GM23338 (cell line): Measurements from ENCODE around the gene DNAJB13. TPM values are rescaled to one million over a fixed set of nuclear protein-coding genes. Genes with fewer than 3 reads are reported as not detected.

Experiments used
- JUNB ChIP-seq: IDR thresholded peaks from one replicate; pipeline ENCODE4 v1.6.1; 2016; ENCODE audit warnings: antibody characterized with exemption; ENCODE audit not compliant: unreplicated experiment
- NANOG ChIP-seq: IDR thresholded peaks from 2 replicates; pipeline ENCODE4 v1.6.1; 2016; ENCODE audit warnings: antibody characterized with exemption, borderline replicate concordance
- POLR2AphosphoS5 ChIP-seq: IDR thresholded peaks from 2 replicates; pipeline ENCODE4 v1.6.1; 2016; ENCODE audit warnings: antibody characterized with exemption, low read depth
- STAT1 ChIP-seq: IDR thresholded peaks from one replicate; pipeline ENCODE4 v1.6.1; 2016; ENCODE audit warnings: antibody characterized with exemption; ENCODE audit not compliant: unreplicated experiment
- polyA plus RNA-seq: library from polyadenylated mRNA; unstranded; fragments of >200 nt; fragmentation: Nextera tagmentation; extraction: Ambion mirVana; gene quantifications from 2 replicates; pipeline ENCODE4 v1.2.1, GENCODE V29; 2016
- total RNA-seq: library from RNA; depleted of rRNA; stranded (reverse); fragments of >200 nt; shearing (Covaris generic); gene quantifications from 2 replicates; pipeline ENCODE4 v1.2.3, GENCODE V29; 2014
- TF ChIP-seq, protein P1 (sequence below): fragments of 250-450 bp; sonication (Bioruptor Pico); IDR thresholded peaks from 2 replicates; pipeline ENCODE4 v1.5.0; 2020; ENCODE audit warnings: mild to moderate bottlenecking, moderate library complexity
- TF ChIP-seq, protein P2 (sequence below): IDR thresholded peaks from 2 replicates; pipeline ENCODE4 v1.6.1; 2016; ENCODE audit warnings: antibody characterized with exemption
- TF ChIP-seq, protein P3 (sequence below), 2 experiments: fragments of 200-600 bp in 1 of 2; sonication (generic) in 1 of 2; conservative IDR thresholded peaks; 2 replicates each; pipeline versions ENCODE4 v1.5.1 to v1.6.1; 2016 to 2017; ENCODE audit warnings: antibody characterized with exemption in 2 of 2, low read depth in 2 of 2, mild to moderate bottlenecking in 2 of 2, moderate library complexity in 1 of 2

The DNAJB13 gene
- total and polyA plus RNA-seq, 2 experiments from 2014 or later, result 0.14 to 0.32 TPM

DNA sequence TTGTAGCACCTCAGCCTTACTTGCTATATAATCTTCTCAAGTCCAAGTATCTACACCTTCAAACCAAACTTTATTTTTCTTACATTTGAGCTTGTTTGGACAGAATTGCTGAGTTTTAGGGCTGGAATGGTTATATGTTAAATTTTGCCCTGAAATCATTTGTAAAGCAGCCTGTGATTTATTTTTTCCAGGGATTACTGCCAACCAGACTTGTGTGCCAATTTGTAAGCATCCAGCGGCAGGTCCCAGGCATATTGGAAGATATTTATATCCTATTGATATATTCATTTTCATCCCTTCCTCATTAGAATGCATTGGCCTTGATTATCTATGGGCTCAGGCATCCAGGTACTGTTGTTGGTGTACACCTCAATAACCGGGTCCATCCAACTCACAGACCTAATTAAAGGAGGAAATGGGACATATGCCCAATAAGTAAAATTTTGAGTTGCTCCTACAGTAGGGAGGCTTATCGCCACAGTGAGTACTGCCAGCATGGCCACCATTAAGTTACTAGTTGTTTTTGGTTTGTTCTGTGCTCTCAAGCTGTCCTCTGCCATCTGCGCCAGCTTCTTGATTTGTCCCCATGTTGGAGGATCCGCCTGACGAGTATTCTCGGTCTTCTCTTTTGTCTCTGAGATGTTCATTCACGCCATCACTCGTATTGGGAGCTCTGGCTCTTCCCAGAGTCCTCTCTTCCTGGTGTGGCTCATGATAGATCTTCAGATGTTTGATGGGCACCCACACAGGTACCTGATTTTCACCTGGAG is 9.8 kb upstream of the DNAJB13 start (continued):
- TF ChIP-seq, protein P1, sequence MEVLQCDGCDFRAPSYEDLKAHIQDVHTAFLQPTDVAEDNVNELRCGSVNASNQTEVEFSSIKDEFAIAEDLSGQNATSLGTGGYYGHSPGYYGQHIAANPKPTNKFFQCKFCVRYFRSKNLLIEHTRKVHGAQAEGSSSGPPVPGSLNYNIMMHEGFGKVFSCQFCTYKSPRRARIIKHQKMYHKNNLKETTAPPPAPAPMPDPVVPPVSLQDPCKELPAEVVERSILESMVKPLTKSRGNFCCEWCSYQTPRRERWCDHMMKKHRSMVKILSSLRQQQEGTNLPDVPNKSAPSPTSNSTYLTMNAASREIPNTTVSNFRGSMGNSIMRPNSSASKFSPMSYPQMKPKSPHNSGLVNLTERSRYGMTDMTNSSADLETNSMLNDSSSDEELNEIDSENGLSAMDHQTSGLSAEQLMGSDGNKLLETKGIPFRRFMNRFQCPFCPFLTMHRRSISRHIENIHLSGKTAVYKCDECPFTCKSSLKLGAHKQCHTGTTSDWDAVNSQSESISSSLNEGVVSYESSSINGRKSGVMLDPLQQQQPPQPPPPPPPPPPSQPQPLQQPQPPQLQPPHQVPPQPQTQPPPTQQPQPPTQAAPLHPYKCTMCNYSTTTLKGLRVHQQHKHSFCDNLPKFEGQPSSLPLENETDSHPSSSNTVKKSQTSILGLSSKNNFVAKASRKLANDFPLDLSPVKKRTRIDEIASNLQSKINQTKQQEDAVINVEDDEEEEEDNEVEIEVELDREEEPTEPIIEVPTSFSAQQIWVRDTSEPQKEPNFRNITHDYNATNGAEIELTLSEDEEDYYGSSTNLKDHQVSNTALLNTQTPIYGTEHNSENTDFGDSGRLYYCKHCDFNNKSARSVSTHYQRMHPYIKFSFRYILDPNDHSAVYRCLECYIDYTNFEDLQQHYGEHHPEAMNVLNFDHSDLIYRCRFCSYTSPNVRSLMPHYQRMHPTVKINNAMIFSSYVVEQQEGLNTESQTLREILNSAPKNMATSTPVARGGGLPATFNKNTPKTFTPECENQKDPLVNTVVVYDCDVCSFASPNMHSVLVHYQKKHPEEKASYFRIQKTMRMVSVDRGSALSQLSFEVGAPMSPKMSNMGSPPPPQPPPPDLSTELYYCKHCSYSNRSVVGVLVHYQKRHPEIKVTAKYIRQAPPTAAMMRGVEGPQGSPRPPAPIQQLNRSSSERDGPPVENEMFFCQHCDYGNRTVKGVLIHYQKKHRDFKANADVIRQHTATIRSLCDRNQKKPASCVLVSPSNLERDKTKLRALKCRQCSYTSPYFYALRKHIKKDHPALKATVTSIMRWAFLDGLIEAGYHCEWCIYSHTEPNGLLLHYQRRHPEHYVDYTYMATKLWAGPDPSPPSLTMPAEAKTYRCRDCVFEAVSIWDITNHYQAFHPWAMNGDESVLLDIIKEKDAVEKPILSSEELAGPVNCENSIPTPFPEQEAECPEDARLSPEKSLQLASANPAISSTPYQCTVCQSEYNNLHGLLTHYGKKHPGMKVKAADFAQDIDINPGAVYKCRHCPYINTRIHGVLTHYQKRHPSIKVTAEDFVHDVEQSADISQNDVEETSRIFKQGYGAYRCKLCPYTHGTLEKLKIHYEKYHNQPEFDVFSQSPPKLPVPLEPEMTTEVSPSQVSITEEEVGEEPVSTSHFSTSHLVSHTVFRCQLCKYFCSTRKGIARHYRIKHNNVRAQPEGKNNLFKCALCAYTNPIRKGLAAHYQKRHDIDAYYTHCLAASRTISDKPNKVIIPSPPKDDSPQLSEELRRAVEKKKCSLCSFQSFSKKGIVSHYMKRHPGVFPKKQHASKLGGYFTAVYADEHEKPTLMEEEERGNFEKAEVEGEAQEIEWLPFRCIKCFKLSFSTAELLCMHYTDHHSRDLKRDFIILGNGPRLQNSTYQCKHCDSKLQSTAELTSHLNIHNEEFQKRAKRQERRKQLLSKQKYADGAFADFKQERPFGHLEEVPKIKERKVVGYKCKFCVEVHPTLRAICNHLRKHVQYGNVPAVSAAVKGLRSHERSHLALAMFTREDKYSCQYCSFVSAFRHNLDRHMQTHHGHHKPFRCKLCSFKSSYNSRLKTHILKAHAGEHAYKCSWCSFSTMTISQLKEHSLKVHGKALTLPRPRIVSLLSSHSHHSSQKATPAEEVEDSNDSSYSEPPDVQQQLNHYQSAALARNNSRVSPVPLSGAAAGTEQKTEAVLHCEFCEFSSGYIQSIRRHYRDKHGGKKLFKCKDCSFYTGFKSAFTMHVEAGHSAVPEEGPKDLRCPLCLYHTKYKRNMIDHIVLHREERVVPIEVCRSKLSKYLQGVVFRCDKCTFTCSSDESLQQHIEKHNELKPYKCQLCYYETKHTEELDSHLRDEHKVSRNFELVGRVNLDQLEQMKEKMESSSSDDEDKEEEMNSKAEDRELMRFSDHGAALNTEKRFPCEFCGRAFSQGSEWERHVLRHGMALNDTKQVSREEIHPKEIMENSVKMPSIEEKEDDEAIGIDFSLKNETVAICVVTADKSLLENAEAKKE (CRISPR knock-in tag), result no peak
- TF ChIP-seq POLR2AphosphoS5 (no peak), NANOG (no peak), STAT1 (no peak), JUNB (no peak)
- TF ChIP-seq, protein P2, sequence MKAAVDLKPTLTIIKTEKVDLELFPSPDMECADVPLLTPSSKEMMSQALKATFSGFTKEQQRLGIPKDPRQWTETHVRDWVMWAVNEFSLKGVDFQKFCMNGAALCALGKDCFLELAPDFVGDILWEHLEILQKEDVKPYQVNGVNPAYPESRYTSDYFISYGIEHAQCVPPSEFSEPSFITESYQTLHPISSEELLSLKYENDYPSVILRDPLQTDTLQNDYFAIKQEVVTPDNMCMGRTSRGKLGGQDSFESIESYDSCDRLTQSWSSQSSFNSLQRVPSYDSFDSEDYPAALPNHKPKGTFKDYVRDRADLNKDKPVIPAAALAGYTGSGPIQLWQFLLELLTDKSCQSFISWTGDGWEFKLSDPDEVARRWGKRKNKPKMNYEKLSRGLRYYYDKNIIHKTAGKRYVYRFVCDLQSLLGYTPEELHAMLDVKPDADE, result no peak
- TF ChIP-seq, protein P3, sequence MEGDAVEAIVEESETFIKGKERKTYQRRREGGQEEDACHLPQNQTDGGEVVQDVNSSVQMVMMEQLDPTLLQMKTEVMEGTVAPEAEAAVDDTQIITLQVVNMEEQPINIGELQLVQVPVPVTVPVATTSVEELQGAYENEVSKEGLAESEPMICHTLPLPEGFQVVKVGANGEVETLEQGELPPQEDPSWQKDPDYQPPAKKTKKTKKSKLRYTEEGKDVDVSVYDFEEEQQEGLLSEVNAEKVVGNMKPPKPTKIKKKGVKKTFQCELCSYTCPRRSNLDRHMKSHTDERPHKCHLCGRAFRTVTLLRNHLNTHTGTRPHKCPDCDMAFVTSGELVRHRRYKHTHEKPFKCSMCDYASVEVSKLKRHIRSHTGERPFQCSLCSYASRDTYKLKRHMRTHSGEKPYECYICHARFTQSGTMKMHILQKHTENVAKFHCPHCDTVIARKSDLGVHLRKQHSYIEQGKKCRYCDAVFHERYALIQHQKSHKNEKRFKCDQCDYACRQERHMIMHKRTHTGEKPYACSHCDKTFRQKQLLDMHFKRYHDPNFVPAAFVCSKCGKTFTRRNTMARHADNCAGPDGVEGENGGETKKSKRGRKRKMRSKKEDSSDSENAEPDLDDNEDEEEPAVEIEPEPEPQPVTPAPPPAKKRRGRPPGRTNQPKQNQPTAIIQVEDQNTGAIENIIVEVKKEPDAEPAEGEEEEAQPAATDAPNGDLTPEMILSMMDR (conservative IDR thresholded peaks at IDR 0.05; ENCODE audit: low read depth in 2 of 2), result no peak
